Ishikawa (cell line): ENCODE measurements around the gene CCDC73.

Source experiments
- CEBPB ChIP-seq: IDR thresholded peaks from 2 replicates; pipeline ENCODE4 v1.6.1; 2012
- CREB1 ChIP-seq: IDR thresholded peaks from 2 replicates; pipeline ENCODE4 v1.6.1; 2012; ENCODE audit warnings: low read depth
- EGR1 ChIP-seq: IDR thresholded peaks from 2 replicates; pipeline ENCODE4 v1.6.1; 2012
- FOXM1 ChIP-seq: IDR thresholded peaks from 2 replicates; pipeline ENCODE4 v1.6.1; 2012; ENCODE audit warnings: low read depth, borderline replicate concordance
- RAD21 ChIP-seq: IDR thresholded peaks from 2 replicates; pipeline ENCODE4 v1.6.1; 2012; ENCODE audit warnings: low read depth
- TAF1 ChIP-seq: IDR thresholded peaks from 2 replicates; pipeline ENCODE4 v1.6.1; 2012; ENCODE audit warnings: low read depth, mild to moderate bottlenecking
- TCF12 ChIP-seq: IDR thresholded peaks from 2 replicates; pipeline ENCODE4 v1.6.1; 2012; ENCODE audit warnings: low read depth
- YY1 ChIP-seq: IDR thresholded peaks from 2 replicates; pipeline ENCODE4 v1.6.1; 2012; ENCODE audit warnings: low read depth

DNA sequence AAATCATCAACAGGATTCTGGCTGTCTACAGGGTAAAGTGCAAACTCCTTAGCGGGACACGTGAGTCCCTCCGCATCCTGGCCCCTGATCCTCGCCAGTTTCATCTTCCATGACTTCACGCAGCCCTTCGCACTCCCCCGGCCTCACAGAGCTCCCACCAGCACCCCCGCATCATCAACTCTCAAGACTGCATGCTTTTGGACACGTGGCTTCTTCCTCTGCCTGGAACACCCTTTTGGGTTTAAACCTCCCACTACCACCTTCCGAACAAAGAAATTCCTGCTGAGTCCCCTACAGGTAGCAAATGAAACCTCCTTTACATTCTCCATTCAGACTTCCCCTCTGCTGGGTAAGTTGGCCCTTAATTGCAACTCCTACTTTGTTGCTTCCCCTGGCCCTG is 223.4 kb downstream of the CCDC73 start:
- TF ChIP-seq TAF1 (no peak), RAD21 (no peak), YY1 (no peak), TCF12 (no peak), CEBPB (no peak), CREB1 (no peak), EGR1 (no peak), FOXM1 (no peak)
